Right lobe of liver (tissue), 4 donors: ENCODE results near the gene STPG2.

ENCODE experiments used
- CTCF ChIP-seq, 4 donors: fragments of 200-600 bp in 3 of 4; fragments of 450-650 bp in 1 of 4; IDR thresholded peaks; one replicate each; pipeline versions ENCODE4 v1.5.1 to v1.8.0; 2016 to 2022; ENCODE audit warnings: antibody characterized with exemption in 4 of 4, mild to moderate bottlenecking in 2 of 4
- POLR2A ChIP-seq: fragments of 450-650 bp; IDR thresholded peaks from one replicate; pipeline ENCODE4 v1.6.1; 2017; ENCODE audit warnings: antibody characterized with exemption, mild to moderate bottlenecking
- donor health status: DM: no; HTN: no; CAD: no.
- donor health status: DM: no; HTN: no; CAD: no.
- donor health status: DM: no; HTN: yes; CAD: no.

GRCh38 chr4:98166025-98166730 is 22.9 kb upstream of the STPG2 start:
- no peak for TF ChIP-seq CTCF (IDR thresholded peaks at IDR 0.05)
- TF ChIP-seq POLR2A: no peak
